ENCODE measurements around the gene SYT8. TPM values are rescaled to one million over a fixed set of nuclear protein-coding genes. Genes with fewer than 3 reads are reported as not detected.

The SYT8 gene
- total RNA-seq, 4 donors from 2014 or later = 1.4 to 4.1 TPM; not detected in 2

- no peaks in the 10 kb centered on the region for H3K36me3 ChIP-seq
- intact Hi-C loops (cut with DNase I; ENCODE audit: low total_unique reads) (no loop called here), in situ Hi-C loops (cut with MboI; ENCODE audit: low pct_ligation_motif_present in 1 of 4, low pct_unique_long_range_greater_than_20kb in 1 of 4, low sequenced_read_pairs in 3 of 4) (no loop called here)
- H3K27me3 ChIP-seq = peaks cover 6% of the 10 kb centered on the region
- H3K27ac ChIP-seq = no peak overlapping the region
- WGBS, 2 donors (ENCODE audit: low coverage in 1 of 2) = 67% methylated on average over 33 of the region's 33 CpGs; no CpG with 5 or more reads in 1 of the 2 donors
- peaks cover under 1 to 27% (median 21%) of the 10 kb centered on the region in 4 donors for H3K4me1 ChIP-seq
- no peak for DNase-seq
- TF ChIP-seq EP300 (IDR thresholded peaks at IDR 0.05; ENCODE audit: low read depth) (no peak), POLR2AphosphoS5 (IDR thresholded peaks at IDR 0.05) (no peak), POLR2A (IDR thresholded peaks at IDR 0.05) (no peak), CTCF (IDR thresholded peaks at IDR 0.05) (no peak)
- H3K4me3 ChIP-seq = no peak overlapping the region
- no peaks in the 10 kb centered on the region for H3K9me3 ChIP-seq
These were observed 8.9 kb upstream of the SYT8 start for GRCh38 chr11:1825785-1826451.

GRCh38 chr11:1826552-1827094 lies 8.2 kb upstream of the SYT8 start:
- peaks cover 6% of the 10 kb centered on the region for H3K27me3 ChIP-seq
- intact Hi-C loops (cut with DNase I; ENCODE audit: low total_unique reads) = no loop called here
- no peaks in the 10 kb centered on the region for H3K9me3 ChIP-seq
- 63% methylated on average over 14 of the region's 15 CpGs; no CpG with 5 or more reads in 1 of the 2 donors for WGBS, 2 donors (ENCODE audit: low coverage in 1 of 2)
- H3K4me1 ChIP-seq = peaks cover 7 to 33% (median 28%) of the 10 kb centered on the region in 4 donors
- H3K4me3 ChIP-seq = no peak overlapping the region
- DNase-seq = peak; percentile 56
- in situ Hi-C loops (cut with MboI; ENCODE audit: low pct_ligation_motif_present in 1 of 4, low pct_unique_long_range_greater_than_20kb in 1 of 4, low sequenced_read_pairs in 3 of 4) = no loop called here
- peak overlapping the region in 2 of 4 donors; percentile 6 to 42 for H3K27ac ChIP-seq
- no peak for TF ChIP-seq POLR2A (IDR thresholded peaks at IDR 0.05)
- peak in 4 of 5 experiments; percentile 12 to 35 (median 24) for TF ChIP-seq CTCF (IDR thresholded peaks at IDR 0.05)
- no peaks in the 10 kb centered on the region for H3K36me3 ChIP-seq

- peaks cover 6% of the 10 kb centered on the region for H3K27me3 ChIP-seq
- in situ Hi-C loops (cut with MboI; ENCODE audit: low pct_ligation_motif_present in 1 of 4, low pct_unique_long_range_greater_than_20kb in 1 of 4, low sequenced_read_pairs in 3 of 4) (no loop called here), intact Hi-C loops (cut with DNase I; ENCODE audit: low total_unique reads) (no loop called here)
- no peaks in the 10 kb centered on the region for H3K9me3 ChIP-seq
- 48% methylated on average over 27 of the region's 27 CpGs; no CpG with 5 or more reads in 1 of the 2 donors for WGBS, 2 donors (ENCODE audit: low coverage in 1 of 2)
- peak; percentile 71 for DNase-seq
- TF ChIP-seq EP300 (IDR thresholded peaks at IDR 0.05; ENCODE audit: low read depth) (no peak), POLR2A (IDR thresholded peaks at IDR 0.05) (no peak), POLR2AphosphoS5 (IDR thresholded peaks at IDR 0.05) (peak in 2 of 3 donors; percentile 36 to 43)
- peak overlapping the region in 2 of 4 donors; percentile 6 to 42 for H3K27ac ChIP-seq
- peaks cover 13 to 39% (median 34%) of the 10 kb centered on the region in 4 donors for H3K4me1 ChIP-seq
- H3K36me3 ChIP-seq = no peaks in the 10 kb centered on the region
- no peak overlapping the region for H3K4me3 ChIP-seq
These were observed 7.5 kb upstream of the SYT8 start for GRCh38 chr11:1827095-1827813.

GRCh38 chr11:1827931-1828330 lies 6.9 kb upstream of the SYT8 start:
- in situ Hi-C loops (cut with MboI; ENCODE audit: low pct_ligation_motif_present in 1 of 4, low pct_unique_long_range_greater_than_20kb in 1 of 4, low sequenced_read_pairs in 3 of 4) = no loop called here
- H3K27ac ChIP-seq = no peak overlapping the region
- no peaks in the 10 kb centered on the region for H3K9me3 ChIP-seq
- H3K4me3 ChIP-seq = no peak overlapping the region
- peaks cover 6% of the 10 kb centered on the region for H3K27me3 ChIP-seq
- H3K4me1 ChIP-seq = peaks cover 20 to 46% (median 40%) of the 10 kb centered on the region in 4 donors
- no peaks in the 10 kb centered on the region for H3K36me3 ChIP-seq
- intact Hi-C loops (cut with DNase I; ENCODE audit: low total_unique reads) = no loop called here
- DNase-seq = no peak
- WGBS, 2 donors (ENCODE audit: low coverage in 1 of 2) = 85 to 86% methylated on average over 13 to 19 of the region's 19 CpGs
- TF ChIP-seq POLR2A (IDR thresholded peaks at IDR 0.05) (no peak), CTCF (IDR thresholded peaks at IDR 0.05) (no peak), EP300 (IDR thresholded peaks at IDR 0.05; ENCODE audit: low read depth) (no peak), POLR2AphosphoS5 (IDR thresholded peaks at IDR 0.05) (no peak)

Data from transverse colon (tissue), 4 donors.